Esophagus muscularis mucosa (tissue), 3 donors: ENCODE results near the gene KCNQ1.

Experiments
- CTCF ChIP-seq, 3 experiments: fragments of 200-600 bp in 2 of 3; fragments of 450-650 bp in 1 of 3; sonication (generic) in 2 of 3; IDR thresholded peaks; one replicate each; pipeline ENCODE4 v1.5.1; 2017 to 2019; ENCODE audit warnings: antibody characterized with exemption in 3 of 3, mild to moderate bottlenecking in 2 of 3, moderate library complexity in 1 of 3
- POLR2AphosphoS5 ChIP-seq, 2 donors: sonication (generic); formaldehyde crosslinking; IDR thresholded peaks; one replicate each; pipeline ENCODE4 v1.6.1; 2017; ENCODE audit warnings: antibody characterized with exemption in 2 of 2

GRCh38 chr11:2836315-2837095 lies 391.7 kb downstream of the KCNQ1 start:
- TF ChIP-seq CTCF (IDR thresholded peaks at IDR 0.05), result no peak
- no peak for TF ChIP-seq POLR2AphosphoS5 (IDR thresholded peaks at IDR 0.05)
